NCI-H774 (cell line): ENCODE measurements around the gene COL6A2.
"Not testable (repeated sequence)": the region's sequence is repeated elsewhere in the genome, so short reads cannot be mapped to it uniquely, and the experiment has no call there.

Experiments used
- DNase-seq: peaks from one replicate; lab custom pipeline; 2025; lab: John Stamatoyannopoulos, UW

COL6A2 gene

GRCh38 chr21:46079352-46080170 lies 18.4 kb upstream of the COL6A2 start:
- no peak for DNase-seq

GRCh38 chr21:46080171-46081021 lies 17.5 kb upstream of the COL6A2 start:
- no peak for DNase-seq

GRCh38 chr21:46081022-46081861 lies 16.7 kb upstream of the COL6A2 start:
- DNase-seq = no peak

GRCh38 chr21:46081862-46082712 lies 15.8 kb upstream of the COL6A2 start:
- no peak for DNase-seq

- DNase-seq = no peak
Measured at GRCh38 chr21:46082713-46082962, 15.3 kb upstream of the COL6A2 start.

GRCh38 chr21:46082963-46083790 lies 14.7 kb upstream of the COL6A2 start:
- DNase-seq = no peak

- no peak for DNase-seq
Measured at GRCh38 chr21:46083791-46084561, 13.9 kb upstream of the COL6A2 start.

- DNase-seq = no peak
Measured at GRCh38 chr21:46084709-46085108, 13.2 kb upstream of the COL6A2 start.

- not testable (repeated sequence) for DNase-seq
Measured at GRCh38 chr21:46085259-46085658, 12.7 kb upstream of the COL6A2 start.

GRCh38 chr21:46087641-46088040 lies 10.3 kb upstream of the COL6A2 start:
- DNase-seq = no peak

- DNase-seq = no peak
Measured at GRCh38 chr21:46088189-46088588, 9.7 kb upstream of the COL6A2 start.

GRCh38 chr21:46089285-46089684 lies 8.6 kb upstream of the COL6A2 start:
- DNase-seq = no peak

GRCh38 chr21:46091118-46091517 lies 6.8 kb upstream of the COL6A2 start:
- DNase-seq = no peak

- DNase-seq = no peak
Measured at GRCh38 chr21:46091631-46092025, 6.3 kb upstream of the COL6A2 start.

GRCh38 chr21:46092026-46092764 lies 5.7 kb upstream of the COL6A2 start:
- no peak for DNase-seq

- no peak for DNase-seq
Measured at GRCh38 chr21:46092811-46093667, 4.9 kb upstream of the COL6A2 start.

GRCh38 chr21:46093668-46094400 lies 4.1 kb upstream of the COL6A2 start:
- no peak for DNase-seq
